H1 (cell line): ENCODE results near the gene JTB. TPM values are rescaled to one million over a fixed set of nuclear protein-coding genes. Genes with fewer than 3 reads are reported as not detected.

Source experiments
- BCL11A ChIP-seq, 2 experiments: IDR thresholded peaks; one replicate each; pipeline ENCODE4 v1.6.1; 2011; ENCODE audit warnings: low read depth in 2 of 2, low read length in 2 of 2, mild to moderate bottlenecking in 2 of 2
- EZH2 ChIP-seq: fragments of 200-600 bp; sonication (generic); IDR thresholded peaks from 2 replicates; pipeline ENCODE4 v1.7.1; 2012; ENCODE audit warnings: low read depth, mild to moderate bottlenecking, moderate library complexity, low read length, inconsistent platforms; ENCODE audit not compliant: severe bottlenecking
- KDM4A ChIP-seq: IDR thresholded peaks from one replicate; pipeline ENCODE4 v1.7.1; 2012; ENCODE audit warnings: low read depth, mild to moderate bottlenecking, moderate library complexity, low read length, inconsistent platforms; ENCODE audit not compliant: severe bottlenecking
- PHF8 ChIP-seq: fragments of 200-600 bp; sonication (generic); conservative IDR thresholded peaks from 2 replicates; pipeline ENCODE4 v1.7.1; 2012; ENCODE audit warnings: low read depth, mild to moderate bottlenecking, inconsistent platforms, low read length, moderate library complexity
- polyA plus RNA-seq, 7 experiments: library from polyadenylated mRNA; depleted of rRNA in 3 of 7; stranded (reverse) in 5 of 7; unstranded in 2 of 7; fragments of >200 nt in 5 of 7; fragments of 200-250 nt in 2 of 7; gene quantifications; 1 replicate in 5 of 7; 2 replicates in 1 of 7; 4 replicates in 1 of 7; pipeline versions ENCODE4 v1.2.1 to v1.2.3, GENCODE V29; 2011 to 2013; ENCODE audit warnings: missing spikeins in 2 of 7, mixed read lengths in 2 of 7
- total RNA-seq: library from RNA; stranded (reverse); fragmentation: NEBNext Ultra II Directional; extraction: Animal tissue kit (Norgen Biotek cat#: 25700); gene quantifications from 2 replicates; pipeline ENCODE4 v1.2.1, GENCODE V29; 2021

The JTB gene
- total and polyA plus RNA-seq, 2 of the 8 experiments (the other 6 are each of a cell fraction or from before 2014, with no cell fraction given): 91.1 to 122 TPM

DNA sequence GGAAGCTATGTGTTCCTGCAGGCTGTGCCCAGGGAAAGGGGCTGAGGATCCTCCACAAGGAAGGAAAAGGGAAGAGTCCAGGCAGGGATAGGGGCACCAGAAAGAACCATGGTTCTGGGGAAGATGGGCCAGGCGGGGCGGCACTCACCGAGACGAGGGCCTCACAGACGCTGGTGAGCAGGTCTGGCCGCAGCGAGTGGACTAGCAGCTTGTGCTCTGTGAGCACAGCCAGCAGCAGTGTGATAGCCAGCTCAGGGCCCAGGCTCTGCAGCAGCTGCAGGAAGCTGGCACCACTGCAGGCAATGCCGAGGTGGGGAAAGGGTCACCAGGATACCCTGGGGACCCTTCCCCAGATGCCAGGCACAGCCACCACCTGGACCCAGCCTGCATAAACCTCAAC lies 36.7 kb downstream of the JTB start (continued):
- no peak for TF ChIP-seq PHF8
- no peak for TF ChIP-seq BCL11A (IDR thresholded peaks at IDR 0.05; ENCODE audit: low read depth in 2 of 2, low read length in 2 of 2)
- no peak for TF ChIP-seq EZH2
- TF ChIP-seq KDM4A: no peak
